Activated naive CD8-positive, alpha-beta T cell treated with anti-CD3 and anti-CD28 coated beads, Interleukin-2, amount 10 ng/mL, durations not matched to agents 7 days and 5 days (primary cell): ENCODE results near the gene SLC38A7. TPM values are rescaled to one million over a fixed set of nuclear protein-coding genes. Genes with fewer than 3 reads are reported as not detected.
"Not testable (repeated sequence)": the region's sequence is repeated elsewhere in the genome, so short reads cannot be mapped to it uniquely, and the experiment has no call there.

Experiments
- ATAC-seq: fragments of 150-1000 bp; cut with Tn5 transposase; one replicate; pipeline ENCODE4 v1.10.0; 2021; ENCODE audit warnings: low read depth, moderate library complexity
- POLR2A ChIA-PET: fragments of 350-600 bp; sonication (Branson Sonifier 250); formaldehyde crosslinking; loops from one replicate; lab custom pipeline; 2021; ENCODE audit warnings: antibody characterized with exemption; lab: Charles Lee
- DNase-seq: peaks from one replicate; pipeline ENCODE4 v3.0.0; 2021
- H3K27ac Mint-ChIP-seq: one replicate; pipeline ENCODE4 v1.8.0; 2022; ENCODE audit warnings: mild to moderate bottlenecking, mixed read lengths
- H3K27me3 Mint-ChIP-seq: one replicate; pipeline ENCODE4 v1.8.0; 2022; ENCODE audit warnings: mild to moderate bottlenecking, moderate library complexity, mixed read lengths
- H3K36me3 Mint-ChIP-seq: one replicate; pipeline ENCODE4 v1.8.0; 2021; ENCODE audit warnings: mild to moderate bottlenecking, mixed read lengths
- H3K4me1 Mint-ChIP-seq: one replicate; pipeline ENCODE4 v1.8.0; 2021; ENCODE audit warnings: mixed read lengths
- H3K4me3 Mint-ChIP-seq: one replicate; pipeline ENCODE4 v1.8.0; 2022; ENCODE audit warnings: mild to moderate bottlenecking, moderate library complexity, mixed read lengths
- H3K9me3 Mint-ChIP-seq: one replicate; pipeline ENCODE4 v1.8.0; 2021; ENCODE audit warnings: mixed read lengths
- total RNA-seq, 2 experiments: library from RNA; stranded (reverse); gene quantifications; one replicate each; pipeline ENCODE4 v1.2.3, GENCODE V29; 2021

Gene SLC38A7
- total RNA-seq, 2 experiments from 2014 or later, result 10.8 to 11.8 TPM

DNA sequence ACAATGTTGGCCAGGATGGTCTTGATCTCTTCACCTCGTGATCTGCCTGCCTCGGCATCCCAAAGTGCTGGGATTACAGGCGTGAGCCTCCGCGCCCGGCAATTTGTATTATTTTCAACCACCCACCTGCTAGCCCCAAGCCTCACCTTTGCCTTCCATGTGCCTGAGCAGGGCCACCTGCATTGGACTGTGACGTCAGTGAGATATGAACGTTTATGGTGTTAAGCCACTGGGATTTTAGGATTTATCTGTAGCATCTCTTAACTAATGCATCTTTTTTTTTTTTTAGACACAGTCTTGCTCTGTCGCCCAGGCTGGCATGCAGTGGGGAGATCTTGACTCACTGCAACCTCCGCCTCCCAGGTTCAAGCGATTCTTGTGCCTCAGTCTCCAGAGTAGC, 24.7 kb downstream of the SLC38A7 start:
- DNase-seq, H3K9me3 Mint-ChIP-seq, H3K4me1 Mint-ChIP-seq, ATAC-seq, H3K27me3 Mint-ChIP-seq, POLR2A ChIA-PET, H3K36me3 Mint-ChIP-seq, H3K4me3 Mint-ChIP-seq, H3K27ac Mint-ChIP-seq: not testable (repeated sequence)

DNA sequence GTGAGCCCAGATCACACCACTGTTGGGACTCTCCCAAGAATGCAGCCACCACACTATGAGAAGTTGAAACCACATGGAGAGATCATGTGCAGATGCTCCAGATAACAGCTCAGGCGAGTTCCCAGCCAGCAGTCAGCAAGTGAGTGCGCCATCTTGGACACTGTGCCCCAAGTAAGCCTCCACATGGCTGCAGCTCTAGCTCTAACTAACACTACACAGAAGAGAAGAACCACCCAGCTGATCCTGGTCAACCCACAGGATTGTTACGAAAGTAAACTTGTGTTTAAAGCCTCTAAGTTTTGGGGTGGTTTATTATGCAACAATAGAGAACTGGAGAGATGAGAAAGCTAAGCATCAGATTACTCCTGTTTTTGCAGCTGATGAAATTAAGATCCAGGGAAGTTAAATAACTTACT, 25.8 kb downstream of the SLC38A7 start:
- DNase-seq (no peak), ATAC-seq (no peak)
- H3K27ac Mint-ChIP-seq, result no peak overlapping the region
- no peaks in the 10 kb centered on the region for H3K4me1 Mint-ChIP-seq
- no peaks in the 10 kb centered on the region for H3K36me3 Mint-ChIP-seq
- POLR2A ChIA-PET, result no interaction called here
- H3K4me3 Mint-ChIP-seq, result no peak overlapping the region
- peaks cover 2% of the 10 kb centered on the region for H3K27me3 Mint-ChIP-seq
- H3K9me3 Mint-ChIP-seq, result no peaks in the 10 kb centered on the region

DNA sequence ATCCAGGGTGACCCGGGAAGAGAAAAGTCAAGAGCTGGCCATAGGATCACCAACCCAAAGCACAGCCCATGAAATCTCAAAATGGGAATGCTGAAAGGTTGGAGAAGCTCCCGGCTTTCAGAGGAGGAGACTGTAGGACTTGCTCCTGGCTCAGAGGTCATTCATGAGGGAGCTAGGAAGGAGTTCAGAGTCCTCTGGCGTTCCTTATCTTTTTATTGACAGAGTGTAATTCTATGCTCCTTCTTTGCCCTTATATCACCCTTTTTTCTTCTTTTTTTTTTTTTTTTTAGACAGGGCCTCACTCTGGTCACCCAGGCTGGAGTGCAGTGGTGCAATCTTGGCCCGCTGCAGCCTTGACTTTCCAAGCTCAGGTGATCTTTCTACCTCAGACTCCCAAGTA, 27.7 kb downstream of the SLC38A7 start:
- ATAC-seq (no peak), DNase-seq (no peak)
- H3K4me1 Mint-ChIP-seq, result no peaks in the 10 kb centered on the region
- H3K4me3 Mint-ChIP-seq, result no peak overlapping the region
- no peaks in the 10 kb centered on the region for H3K9me3 Mint-ChIP-seq
- POLR2A ChIA-PET, result no interaction called here
- H3K27me3 Mint-ChIP-seq, result peaks cover 2% of the 10 kb centered on the region
- H3K36me3 Mint-ChIP-seq, result no peaks in the 10 kb centered on the region
- H3K27ac Mint-ChIP-seq, result no peak overlapping the region

DNA sequence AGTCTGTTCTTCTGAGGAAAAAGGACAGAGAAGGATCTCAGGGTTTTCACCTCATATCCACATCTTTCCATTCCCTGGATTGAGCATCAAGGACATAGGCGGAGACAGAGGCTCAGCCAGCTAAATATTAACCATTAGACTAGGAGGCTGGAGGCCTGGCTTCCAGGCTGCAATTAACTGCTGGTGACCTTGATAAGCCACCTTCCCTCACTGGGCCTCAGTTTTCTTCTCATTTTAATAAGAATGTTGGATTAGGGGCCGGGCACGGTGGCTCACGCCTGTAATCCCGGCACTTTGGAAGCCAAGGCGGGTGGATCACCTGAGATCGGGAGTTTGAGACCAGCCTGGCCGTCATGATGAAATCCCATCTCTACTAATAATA, 29.4 kb downstream of the SLC38A7 start:
- Mint-ChIP-seq H3K27ac (no peak overlapping the region), H3K36me3 (no peaks in the 10 kb centered on the region), H3K9me3 (no peaks in the 10 kb centered on the region), H3K4me3 (no peak overlapping the region), H3K4me1 (no peaks in the 10 kb centered on the region), H3K27me3 (no peaks in the 10 kb centered on the region)
- DNase-seq (no peak), ATAC-seq (no peak)
- POLR2A ChIA-PET, result no interaction called here

DNA sequence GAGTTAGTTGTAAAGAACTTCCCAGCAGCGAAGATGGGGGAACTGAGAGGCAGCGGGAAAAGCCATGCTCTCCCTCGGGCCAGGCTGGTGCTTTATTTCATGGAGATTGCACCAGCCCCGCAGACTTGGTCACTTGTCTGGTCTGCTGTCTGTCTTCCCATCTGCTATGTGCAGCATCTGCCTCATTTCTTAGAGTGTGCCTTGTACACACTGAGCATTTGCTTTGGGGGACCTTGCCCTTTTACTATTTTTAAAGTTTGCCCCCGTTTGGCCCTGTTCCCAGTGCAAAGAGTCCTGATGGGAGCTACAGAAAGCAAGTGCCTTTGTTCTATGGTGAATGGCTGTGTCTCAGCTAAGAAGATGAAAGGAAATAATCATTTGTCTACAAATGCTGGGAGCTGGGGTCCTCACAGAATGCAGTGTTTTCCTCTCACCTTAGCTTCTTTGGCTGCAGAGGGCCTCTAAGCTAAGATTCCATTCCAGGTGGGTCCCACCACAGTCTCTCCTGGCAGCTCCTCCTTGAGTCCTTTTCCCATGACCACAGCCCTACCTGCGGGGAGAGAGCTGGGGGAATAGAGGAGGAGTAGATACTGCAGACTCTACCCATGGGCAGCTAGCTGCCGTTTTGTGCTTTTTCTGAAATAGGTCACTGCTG, 29.9 kb downstream of the SLC38A7 start:
- Mint-ChIP-seq H3K27me3 (no peaks in the 10 kb centered on the region), H3K36me3 (no peaks in the 10 kb centered on the region), H3K4me1 (no peaks in the 10 kb centered on the region), H3K27ac (no peak overlapping the region), H3K9me3 (no peaks in the 10 kb centered on the region), H3K4me3 (no peak overlapping the region)
- DNase-seq, result no peak
- no peak for ATAC-seq
- POLR2A ChIA-PET, result no interaction called here

DNA sequence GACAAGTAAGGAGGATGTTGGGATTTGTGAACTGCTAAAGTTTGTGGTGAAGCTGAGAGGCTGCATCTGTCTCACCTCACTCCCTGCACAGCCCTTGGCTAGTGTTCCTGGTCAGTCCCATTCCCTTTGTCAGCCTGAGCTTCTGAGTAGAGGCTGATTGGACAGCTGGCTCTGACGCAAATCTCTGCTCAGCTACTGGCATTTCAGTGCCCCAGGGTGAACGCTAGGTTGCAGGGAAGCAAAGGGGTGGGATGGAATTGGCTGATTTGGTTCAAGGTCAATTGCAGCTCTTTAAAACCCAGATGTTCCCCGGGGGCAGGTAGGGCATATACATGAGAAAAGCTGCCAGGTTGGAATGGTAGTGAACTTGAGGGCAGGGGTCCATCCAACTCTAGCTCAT, 31.8 kb downstream of the SLC38A7 start:
- POLR2A ChIA-PET, result no interaction called here
- no peak for ATAC-seq
- no peak overlapping the region for H3K4me3 Mint-ChIP-seq
- H3K4me1 Mint-ChIP-seq, result no peaks in the 10 kb centered on the region
- DNase-seq, result no peak
- H3K27ac Mint-ChIP-seq, result no peak overlapping the region
- no peaks in the 10 kb centered on the region for H3K36me3 Mint-ChIP-seq
- no peaks in the 10 kb centered on the region for H3K27me3 Mint-ChIP-seq
- H3K9me3 Mint-ChIP-seq, result no peaks in the 10 kb centered on the region

DNA sequence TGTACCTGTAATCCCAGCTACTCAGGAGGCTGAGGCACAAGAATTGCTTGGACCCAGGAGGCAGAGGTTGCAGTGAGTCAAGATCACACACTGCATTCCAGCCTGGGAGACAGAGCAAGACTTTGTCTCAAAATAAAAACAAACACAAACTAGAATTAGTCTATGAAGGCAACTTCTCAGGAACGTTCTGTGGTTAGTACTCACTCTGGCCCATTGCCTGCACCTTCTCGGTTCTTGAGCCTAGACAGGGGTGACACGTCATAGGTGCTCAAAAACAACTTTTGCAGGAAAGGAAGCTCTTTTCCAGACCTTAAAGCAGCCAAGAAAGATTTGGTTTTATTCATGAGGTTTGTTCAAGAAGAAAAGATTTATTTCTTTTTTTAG, 32.6 kb downstream of the SLC38A7 start:
- Mint-ChIP-seq H3K36me3 (no peaks in the 10 kb centered on the region), H3K9me3 (no peaks in the 10 kb centered on the region), H3K4me1 (no peaks in the 10 kb centered on the region), H3K27me3 (no peaks in the 10 kb centered on the region), H3K4me3 (no peak overlapping the region), H3K27ac (no peak overlapping the region)
- POLR2A ChIA-PET, result no interaction called here
- ATAC-seq (no peak), DNase-seq (no peak)

DNA sequence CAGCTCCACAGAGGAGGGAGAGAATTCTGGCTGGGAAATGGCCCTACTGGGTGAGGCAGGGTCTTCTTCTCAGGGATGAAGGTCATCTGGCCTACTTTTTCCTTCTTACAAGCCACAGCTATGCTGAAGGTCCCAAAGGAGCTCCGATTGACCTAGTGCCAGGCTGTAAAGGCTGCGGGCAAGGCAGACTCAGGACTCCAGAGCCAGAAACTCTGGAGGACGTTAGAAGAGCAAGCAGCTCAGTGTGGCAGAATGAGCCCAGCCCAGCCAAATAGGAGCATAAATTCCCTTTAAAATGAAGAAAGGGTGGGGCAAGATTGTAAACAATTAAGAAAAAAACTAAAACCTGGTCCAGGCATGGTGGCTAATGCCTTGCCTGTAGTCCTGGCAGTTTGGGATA, 34.9 kb downstream of the SLC38A7 start:
- POLR2A ChIA-PET, result no interaction called here
- DNase-seq (no peak), ATAC-seq (no peak)
- Mint-ChIP-seq H3K27ac (no peak overlapping the region), H3K4me3 (no peak overlapping the region), H3K27me3 (no peaks in the 10 kb centered on the region), H3K9me3 (no peaks in the 10 kb centered on the region), H3K4me1 (no peaks in the 10 kb centered on the region), H3K36me3 (no peaks in the 10 kb centered on the region)

DNA sequence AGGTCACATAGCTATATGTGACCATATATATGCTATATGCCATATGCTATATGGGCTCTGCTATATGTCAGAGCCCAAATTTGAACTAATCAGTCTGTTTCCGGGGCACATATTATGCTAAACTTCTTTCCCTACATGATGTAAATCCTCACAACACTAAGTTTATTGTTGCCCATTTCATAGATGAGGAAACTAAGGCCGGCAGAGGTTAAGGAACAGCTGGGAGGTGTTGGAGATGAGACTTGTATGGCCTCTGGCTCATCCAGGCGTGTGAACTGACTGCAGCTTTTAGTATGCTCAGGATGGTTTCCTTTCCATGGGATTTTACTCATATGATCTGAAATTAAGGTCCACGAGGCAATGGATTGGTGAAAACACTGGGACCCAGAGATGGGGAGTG, 37.5 kb downstream of the SLC38A7 start:
- Mint-ChIP-seq H3K9me3 (no peaks in the 10 kb centered on the region), H3K4me1 (no peaks in the 10 kb centered on the region), H3K27me3 (no peaks in the 10 kb centered on the region), H3K36me3 (no peaks in the 10 kb centered on the region), H3K27ac (no peak overlapping the region), H3K4me3 (no peak overlapping the region)
- POLR2A ChIA-PET, result interaction anchor here (1.2 kb wide), 1 partner anchor 19 kb away, joined by 3 read pairs; no protein-coding TSS in a partner anchor
- ATAC-seq, result no peak
- no peak for DNase-seq

DNA sequence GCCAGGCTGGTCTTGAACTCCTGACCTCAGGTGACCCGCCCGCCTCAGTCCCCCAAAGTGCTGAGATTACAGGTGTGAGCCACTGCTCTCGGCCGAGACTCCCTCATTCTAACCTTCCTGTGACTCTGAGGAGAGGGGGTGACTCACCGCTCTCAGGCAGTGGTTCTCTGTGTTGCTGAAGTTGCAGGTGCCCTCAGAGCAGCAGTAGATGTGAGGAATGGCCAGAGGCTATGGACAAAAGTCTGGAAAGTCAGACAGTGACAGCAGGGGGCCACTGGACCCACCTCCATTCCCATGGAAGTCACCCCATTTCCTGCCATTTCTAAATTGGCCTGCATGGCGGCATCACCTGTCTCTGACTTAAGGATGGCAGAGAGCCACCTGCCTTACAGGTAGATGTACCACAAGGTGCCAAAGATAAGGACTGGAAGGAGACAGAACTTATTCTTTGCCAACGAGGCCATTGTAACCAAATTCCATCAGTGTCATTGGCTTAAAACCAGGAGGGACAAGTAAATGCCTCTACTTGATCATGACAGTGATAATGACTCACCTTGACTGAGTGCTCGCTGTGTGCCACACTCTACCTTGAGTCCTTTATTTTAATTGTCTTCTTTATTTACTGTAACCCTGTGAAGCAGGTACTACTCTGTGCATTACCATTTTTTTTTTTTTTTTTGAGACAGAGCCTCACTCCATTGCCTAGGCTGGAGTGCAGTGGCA, 39.6 kb downstream of the SLC38A7 start:
- H3K4me3 Mint-ChIP-seq, result no peak overlapping the region
- no peak overlapping the region for H3K27ac Mint-ChIP-seq
- DNase-seq (no peak), ATAC-seq (no peak)
- H3K4me1 Mint-ChIP-seq, result no peaks in the 10 kb centered on the region
- H3K27me3 Mint-ChIP-seq, result peaks cover under 1% of the 10 kb centered on the region
- no peaks in the 10 kb centered on the region for H3K9me3 Mint-ChIP-seq
- POLR2A ChIA-PET, result no interaction called here
- no peaks in the 10 kb centered on the region for H3K36me3 Mint-ChIP-seq

DNA sequence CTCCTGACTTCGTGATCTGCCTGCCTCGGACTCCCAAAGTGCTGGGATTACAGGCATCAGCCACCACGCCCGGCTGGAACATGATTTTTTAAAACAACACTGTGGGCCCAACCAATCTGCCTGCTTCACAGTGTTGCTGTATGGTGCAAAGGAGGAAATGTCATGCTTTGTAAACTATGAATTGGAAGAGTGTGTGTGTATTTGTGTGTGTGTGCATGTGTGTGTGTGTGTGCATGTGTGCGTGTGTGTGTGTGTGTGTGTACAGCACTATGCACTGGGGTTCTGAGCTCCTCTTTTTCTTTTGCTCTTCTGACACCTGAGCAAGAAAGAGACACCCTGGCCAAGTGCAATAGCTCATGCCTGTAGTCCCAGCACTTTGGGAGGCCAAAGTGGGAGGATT, 40.5 kb downstream of the SLC38A7 start:
- no peaks in the 10 kb centered on the region for H3K4me1 Mint-ChIP-seq
- no peaks in the 10 kb centered on the region for H3K36me3 Mint-ChIP-seq
- H3K27ac Mint-ChIP-seq, result no peak overlapping the region
- H3K9me3 Mint-ChIP-seq, result no peaks in the 10 kb centered on the region
- POLR2A ChIA-PET, result no interaction called here
- H3K4me3 Mint-ChIP-seq, result no peak overlapping the region
- H3K27me3 Mint-ChIP-seq, result peaks cover 5% of the 10 kb centered on the region
- no peak for DNase-seq
- no peak for ATAC-seq

DNA sequence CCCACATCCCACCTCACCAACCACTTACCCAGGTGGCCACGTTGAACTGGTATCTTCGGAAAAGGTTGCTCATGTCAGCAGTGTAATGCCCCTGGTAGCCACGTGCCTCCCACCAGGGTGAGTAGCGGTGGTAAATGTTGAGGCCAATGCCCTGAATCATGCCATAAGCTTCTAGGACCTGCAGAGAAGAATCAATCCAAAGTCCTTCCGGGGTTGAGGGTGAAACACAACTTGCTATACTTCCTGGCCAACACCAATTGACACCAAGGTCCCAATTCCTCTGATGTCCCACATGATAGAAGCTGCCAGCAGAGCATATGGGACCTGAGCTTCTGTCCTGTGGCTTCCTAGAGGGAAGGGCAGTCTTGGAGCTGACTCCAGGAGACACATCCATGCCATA, 43.6 kb downstream of the SLC38A7 start:
- POLR2A ChIA-PET, result interaction anchor here (0.6 kb wide), 1 partner anchor 126 kb away, joined by 3 read pairs; no protein-coding TSS in a partner anchor
- Mint-ChIP-seq H3K27ac (no peak overlapping the region), H3K27me3 (peaks cover 10% of the 10 kb centered on the region), H3K4me1 (no peaks in the 10 kb centered on the region), H3K4me3 (no peak overlapping the region), H3K36me3 (no peaks in the 10 kb centered on the region), H3K9me3 (no peaks in the 10 kb centered on the region)
- DNase-seq (no peak), ATAC-seq (no peak)

DNA sequence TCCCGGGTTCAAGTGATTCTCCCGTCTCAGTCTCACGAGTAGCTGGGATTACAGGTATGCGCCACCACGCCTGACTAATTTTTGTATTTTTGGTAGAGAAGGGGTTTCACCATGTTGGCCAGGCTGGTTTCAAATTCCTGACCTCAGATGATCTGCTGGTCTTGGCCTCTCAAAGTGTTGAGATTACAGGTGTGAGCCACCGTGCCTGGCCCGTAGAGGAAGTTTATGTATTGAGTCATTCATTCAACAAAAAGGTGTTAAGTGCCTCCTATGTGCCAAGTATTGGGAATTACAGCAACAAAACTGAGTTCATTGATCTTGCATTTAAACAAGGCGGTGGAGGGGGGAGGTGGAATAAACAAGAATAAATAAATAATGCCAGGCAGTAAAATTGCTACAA, 44.7 kb downstream of the SLC38A7 start:
- no peaks in the 10 kb centered on the region for H3K36me3 Mint-ChIP-seq
- H3K4me3 Mint-ChIP-seq, result no peak overlapping the region
- no peak for DNase-seq
- no peaks in the 10 kb centered on the region for H3K9me3 Mint-ChIP-seq
- POLR2A ChIA-PET, result no interaction called here
- no peak overlapping the region for H3K27ac Mint-ChIP-seq
- ATAC-seq, result no peak
- H3K4me1 Mint-ChIP-seq, result no peaks in the 10 kb centered on the region
- peaks cover 10% of the 10 kb centered on the region for H3K27me3 Mint-ChIP-seq

DNA sequence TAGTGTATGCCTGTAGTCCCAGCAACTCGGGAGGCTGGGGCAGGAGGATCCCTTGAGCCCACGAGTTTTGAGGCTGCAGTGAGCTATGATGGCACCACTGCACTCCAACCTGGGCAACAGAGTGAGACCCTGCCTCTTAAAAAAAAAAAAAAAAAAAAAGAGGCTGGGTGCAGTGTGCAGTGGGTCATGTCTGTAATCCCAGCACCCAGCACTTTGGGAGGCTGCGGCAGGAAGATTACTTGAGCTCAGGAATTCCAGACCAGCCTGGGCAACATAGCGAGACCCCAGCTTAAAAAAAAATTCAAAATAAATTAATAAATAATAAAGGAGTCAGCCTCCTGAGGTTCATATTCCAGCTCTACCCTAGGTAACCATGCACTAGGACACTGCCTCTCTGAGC, 45.3 kb downstream of the SLC38A7 start:
- no peaks in the 10 kb centered on the region for H3K9me3 Mint-ChIP-seq
- no peaks in the 10 kb centered on the region for H3K4me1 Mint-ChIP-seq

More for the DNA sequence above, 45.3 kb downstream of the SLC38A7 start:
- Mint-ChIP-seq H3K27ac (no peak overlapping the region), H3K27me3 (peaks cover 10% of the 10 kb centered on the region), H3K4me3 (no peak overlapping the region), H3K36me3 (no peaks in the 10 kb centered on the region)
- no peak for DNase-seq
- no peak for ATAC-seq
- POLR2A ChIA-PET, result no interaction called here
